ENCODE results near the gene CA5A. TPM values are rescaled to one million over a fixed set of nuclear protein-coding genes. Genes with fewer than 3 reads are reported as not detected.
"Not testable (repeated sequence)": the region's sequence is repeated elsewhere in the genome, so short reads cannot be mapped to it uniquely, and the experiment has no call there.

Gene CA5A
- total and polyA plus RNA-seq, 11 donors: 0.08 to 0.44 (median 0.25) TPM; not detected in 8

- 89 to 91% (median 89%) methylated on average over 20 to 21 of the region's 21 CpGs for WGBS, 4 donors
- Histone ChIP-seq H3K27me3 (no peaks in the 10 kb centered on the region), H3K4me3 (no peak overlapping the region), H3K36me3 (no peaks in the 10 kb centered on the region), H3K4me1 (peaks cover 0 to 27% (median 0%) of the 10 kb centered on the region in 12 donors), H3K9me3 (no peaks in the 10 kb centered on the region), H3K27ac (no peak overlapping the region)
- intact Hi-C loops (cut with DNase I): no loop called here
- DNase-seq: no peak
- TF ChIP-seq POLR2A (IDR thresholded peaks at IDR 0.05) (no peak), CTCF (IDR thresholded peaks at IDR 0.05) (no peak)
- ATAC-seq: no peak
Measured at GRCh38 chr16:87891764-87892163, 44.6 kb downstream of the CA5A start.

- H3K9me3 ChIP-seq; H3K4me1 ChIP-seq; ATAC-seq; H3K27ac ChIP-seq; intact Hi-C loops (cut with DNase I); DNase-seq; H3K4me3 ChIP-seq; H3K36me3 ChIP-seq; H3K27me3 ChIP-seq: not testable (repeated sequence)
- 86 to 93% (median 91%) methylated on average over 10 of the region's 10 CpGs for WGBS, 4 donors
- TF ChIP-seq CTCF (IDR thresholded peaks at IDR 0.05): peak in 2 of 12 donors; percentile 9 to 19
Measured at GRCh38 chr16:87889762-87890161, 46.6 kb downstream of the CA5A start.

GRCh38 chr16:87888346-87888745, 48.0 kb downstream of the CA5A start:
- not testable (repeated sequence) for H3K27me3 ChIP-seq

GRCh38 chr16:87887931-87888330, 48.4 kb downstream of the CA5A start:
- not testable (repeated sequence) for ATAC-seq, DNase-seq
- WGBS, 4 donors: 54 to 69% (median 62%) methylated on average over 8 of the region's 8 CpGs

More at GRCh38 chr16:87888346-87888745, 48.0 kb downstream of the CA5A start:
- ATAC-seq; DNase-seq; H3K4me1 ChIP-seq; H3K27ac ChIP-seq; H3K36me3 ChIP-seq; intact Hi-C loops (cut with DNase I); H3K4me3 ChIP-seq; H3K9me3 ChIP-seq: not testable (repeated sequence)
- WGBS, 4 donors: 90 to 93% (median 91%) methylated on average over 7 of the region's 7 CpGs

GRCh38 chr16:87885371-87885967, 50.9 kb downstream of the CA5A start:
- DNase-seq (peak in 2 of 5 donors; percentile 65 to 72), ATAC-seq (peak; percentile 86 to 96 (median 92))
- H3K27me3 ChIP-seq; H3K4me3 ChIP-seq; intact Hi-C loops (cut with DNase I); H3K9me3 ChIP-seq; H3K4me1 ChIP-seq; H3K36me3 ChIP-seq: not testable (repeated sequence)
- H3K27ac ChIP-seq: peak overlapping the region in 3 of 12 donors; percentile 59 to 70 (median 66)
- WGBS, 4 donors: 46 to 63% (median 53%) methylated on average over 8 of the region's 8 CpGs

More at GRCh38 chr16:87887931-87888330, 48.4 kb downstream of the CA5A start:
- H3K9me3 ChIP-seq; intact Hi-C loops (cut with DNase I); H3K27ac ChIP-seq; H3K4me1 ChIP-seq; H3K4me3 ChIP-seq; H3K27me3 ChIP-seq; H3K36me3 ChIP-seq: not testable (repeated sequence)

All from heart left ventricle (tissue), 16 donors.